Ramos (cell line): ENCODE measurements around the gene KLHL3.

Experiments used
- in situ Hi-C: fragments of 300-500 bp; cut with MboI; formaldehyde crosslinking; loops from one replicate; pipeline ENCODE4 v1.14.3; 2022; ENCODE audit warnings: low sequenced_read_pairs; ENCODE audit not compliant: unreplicated experiment

KLHL3 gene

DNA sequence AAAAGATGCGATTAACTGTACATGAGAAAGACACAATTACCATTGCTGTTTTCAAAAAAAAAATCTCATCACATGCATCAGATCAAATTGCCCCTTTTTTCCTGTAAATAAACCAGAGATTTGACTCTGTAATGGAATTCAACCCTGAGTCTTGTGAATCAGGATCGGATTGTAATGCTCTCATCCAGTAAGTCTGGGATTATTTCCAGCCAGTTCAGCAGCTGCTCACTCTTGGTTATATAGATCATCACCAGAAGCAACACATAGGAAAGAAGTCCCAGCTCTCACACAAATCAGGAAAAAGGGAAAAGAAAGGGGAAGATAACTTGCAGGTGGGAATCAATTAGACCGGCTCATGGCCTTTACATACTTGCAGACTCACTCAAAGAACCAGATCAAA is 138.9 kb downstream of the KLHL3 start:
- in situ Hi-C loops: no loop called here

- in situ Hi-C loops: no loop called here
Measured at GRCh38 chr5:137595396-137596079, 140.4 kb downstream of the KLHL3 start.

- in situ Hi-C loops: no loop called here
Measured at GRCh38 chr5:137594717-137595116, 141.2 kb downstream of the KLHL3 start.

DNA sequence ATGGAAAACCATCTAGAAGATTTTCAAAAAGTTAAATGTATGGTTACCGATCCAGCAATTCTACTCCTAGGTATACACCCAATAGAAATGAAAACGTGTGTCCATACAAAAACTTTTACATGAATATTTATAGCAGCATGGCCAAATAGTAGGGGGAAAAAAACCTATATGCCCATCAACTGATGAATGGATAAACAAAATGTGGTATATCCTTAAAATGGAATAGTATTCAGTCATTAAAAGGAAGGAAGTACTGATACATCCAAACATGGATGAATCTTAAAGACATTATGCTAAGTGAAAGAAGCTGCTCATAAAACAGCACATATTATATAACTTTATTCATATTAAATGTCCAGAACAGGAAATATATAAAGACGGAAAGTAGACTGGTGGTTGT is 143.6 kb downstream of the KLHL3 start:
- in situ Hi-C loops: no loop called here

GRCh38 chr5:137589185-137589584 is 146.7 kb downstream of the KLHL3 start:
- in situ Hi-C loops: no loop called here

GRCh38 chr5:137587919-137588318 is 148.0 kb downstream of the KLHL3 start:
- in situ Hi-C loops: no loop called here

DNA sequence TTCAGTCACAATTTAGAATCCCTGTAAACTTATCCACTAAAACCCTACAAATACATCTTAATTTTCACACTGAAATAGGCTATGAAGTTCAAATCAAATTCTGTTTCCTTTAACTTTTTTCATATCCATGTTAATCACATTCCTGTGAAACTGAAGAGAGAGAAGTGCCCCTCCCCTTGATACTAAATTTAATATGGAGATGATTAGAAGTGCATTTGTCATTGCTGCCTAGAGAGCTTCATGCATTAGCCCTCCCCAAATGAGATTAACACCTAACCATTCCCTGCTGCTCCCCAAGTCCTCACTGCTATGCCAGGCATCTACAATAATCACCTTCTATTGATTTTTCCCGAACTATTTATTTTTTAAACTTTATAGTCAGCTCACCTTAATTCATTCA is 151.6 kb downstream of the KLHL3 start:
- in situ Hi-C loops: no loop called here

- in situ Hi-C loops: no loop called here
Measured at GRCh38 chr5:137583129-137583528, 152.8 kb downstream of the KLHL3 start.

GRCh38 chr5:137582218-137582617 is 153.7 kb downstream of the KLHL3 start:
- in situ Hi-C loops: no loop called here

- in situ Hi-C loops: no loop called here
Measured at GRCh38 chr5:137581776-137582175, 154.1 kb downstream of the KLHL3 start.

- in situ Hi-C loops: no loop called here
Measured at GRCh38 chr5:137580030-137580429, 155.9 kb downstream of the KLHL3 start.

- in situ Hi-C loops: no loop called here
Measured at GRCh38 chr5:137575847-137576246, 160.0 kb downstream of the KLHL3 start.

GRCh38 chr5:137575211-137575610 is 160.7 kb downstream of the KLHL3 start:
- in situ Hi-C loops: no loop called here

GRCh38 chr5:137573376-137573775 is 162.5 kb downstream of the KLHL3 start:
- in situ Hi-C loops: no loop called here

DNA sequence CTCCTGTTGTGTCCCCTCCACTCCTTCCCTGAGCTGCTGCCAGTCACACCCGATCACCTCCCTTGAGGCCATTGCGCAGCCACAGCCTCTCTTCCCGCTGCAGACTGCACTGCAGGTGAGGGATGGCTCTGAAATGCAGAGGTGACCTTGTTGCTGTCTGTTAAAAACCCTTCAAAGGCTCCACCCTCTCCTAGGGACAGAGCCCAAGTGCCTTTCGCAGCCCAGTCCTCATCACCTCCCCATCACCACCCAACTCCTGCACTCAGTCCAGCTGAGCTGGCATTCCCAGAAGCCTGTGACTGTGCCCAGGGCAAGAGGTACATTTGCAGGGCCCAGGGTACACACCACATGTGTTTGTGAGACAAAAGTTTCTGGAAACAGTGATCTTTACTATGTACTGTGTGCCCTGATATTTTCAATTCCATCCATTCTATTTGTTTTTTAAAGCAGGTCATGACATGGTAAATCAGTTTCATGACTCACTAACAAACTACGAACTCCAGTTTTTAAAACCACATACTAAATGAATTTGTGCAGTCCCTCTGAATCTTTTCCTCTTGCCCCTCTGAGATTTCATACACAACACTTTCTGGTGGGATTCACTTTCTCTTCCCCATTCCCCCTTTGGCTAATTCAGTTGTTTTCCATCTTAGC is 163.7 kb downstream of the KLHL3 start:
- in situ Hi-C loops: no loop called here

GRCh38 chr5:137570070-137570469 is 165.8 kb downstream of the KLHL3 start:
- in situ Hi-C loops: no loop called here
